Activated T-helper 2 cell treated with anti-CD3 and anti-CD28 coated beads, Interferon-gamma antibody, Interleukin-2, Interleukin-4, amounts not matched to agents 10 μg/mL and 5 μg/mL and 100 μg/mL, durations not matched to agents 14 hours and 24 hours and 36 hours (primary cell): ENCODE results near the gene SPTBN4. TPM values are rescaled to one million over a fixed set of nuclear protein-coding genes. Genes with fewer than 3 reads are reported as not detected.
"Not testable (repeated sequence)": the region's sequence is repeated elsewhere in the genome, so short reads cannot be mapped to it uniquely, and the experiment has no call there.

Experiments
- DNase-seq: peaks from one replicate; pipeline ENCODE4 v3.0.0; 2021; ENCODE audit warnings: low spot score
- H3K27ac Mint-ChIP-seq: one replicate; pipeline ENCODE4 v1.8.0; 2021; ENCODE audit warnings: mixed read lengths
- H3K27me3 Mint-ChIP-seq: one replicate; pipeline ENCODE4 v1.8.0; 2021; ENCODE audit warnings: low read depth, mixed read lengths
- H3K36me3 Mint-ChIP-seq: one replicate; pipeline ENCODE4 v1.8.0; 2021; ENCODE audit warnings: low read depth, mixed read lengths
- H3K4me1 Mint-ChIP-seq: one replicate; pipeline ENCODE4 v1.8.0; 2021; ENCODE audit warnings: low read depth, mixed read lengths
- H3K4me3 Mint-ChIP-seq: one replicate; pipeline ENCODE4 v1.8.0; 2021; ENCODE audit warnings: low read depth, mild to moderate bottlenecking, moderate library complexity, mixed read lengths
- H3K9me3 Mint-ChIP-seq: one replicate; pipeline ENCODE4 v1.8.0; 2021; ENCODE audit warnings: mixed read lengths
- intact Hi-C: fragments of 100-400 bp; cut with micrococcal nuclease; formaldehyde crosslinking; loops from one replicate; pipeline ENCODE4 v1.15.1; 2023
- total RNA-seq: library from RNA; stranded (reverse); gene quantifications from 2 replicates; pipeline ENCODE4 v1.2.3, GENCODE V29; 2022

The SPTBN4 gene
- total RNA-seq, 1 donor from 2014 or later, result 0.30 TPM

DNA sequence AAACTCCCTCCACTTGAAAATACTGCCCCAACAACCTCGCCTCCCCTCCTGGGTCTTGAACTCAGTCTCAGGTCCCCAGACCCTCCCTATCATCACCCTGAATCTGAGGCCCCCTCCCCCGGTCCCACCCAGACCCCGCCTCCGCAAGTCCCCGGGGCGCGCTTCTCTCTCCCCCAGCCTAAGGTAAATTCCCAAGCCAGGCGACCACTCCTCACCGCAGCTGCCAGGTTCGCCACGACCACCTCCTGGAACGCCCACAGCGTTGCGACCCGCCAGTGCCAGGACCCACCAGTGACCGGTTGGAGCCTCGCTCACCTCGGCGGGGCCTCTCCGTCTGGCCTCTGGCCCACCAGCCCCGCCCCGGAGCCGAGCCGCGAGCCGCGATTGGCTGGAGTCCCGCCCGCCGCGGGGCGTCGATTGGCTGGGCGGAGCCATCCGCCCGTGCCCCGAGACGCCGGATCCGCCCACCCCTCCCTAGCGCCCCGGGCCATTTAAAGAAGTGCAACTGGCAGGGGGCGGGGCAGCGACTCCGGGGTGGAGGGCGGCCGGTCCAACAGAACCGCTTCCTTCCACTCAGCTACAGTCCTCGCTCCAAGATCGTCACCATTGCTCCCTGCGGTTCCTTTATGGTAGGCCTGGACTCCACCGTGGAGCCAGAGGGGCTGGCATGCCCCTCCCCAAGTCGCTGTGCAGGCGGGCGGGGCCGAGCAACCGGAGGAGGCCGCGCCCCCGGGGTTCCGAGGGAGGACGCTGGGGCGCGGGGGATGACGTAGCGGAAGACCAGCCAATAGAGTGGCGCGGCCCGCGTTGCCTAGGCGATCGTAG lies 22.6 kb upstream of the SPTBN4 start, which contains the start of gene SERTAD3:
Gene SERTAD3 (minus strand): TSS at position 336 of the 825 bp plus-strand sequence. CDS start 2,255 bp downstream, outside the sequence.
- H3K27ac Mint-ChIP-seq, result peak within 1 kb of the TSS; percentile 97

GRCh38 chr19:40444825-40445312 lies 21.9 kb upstream of the SPTBN4 start:
- Mint-ChIP-seq H3K27me3 (no peaks in the 10 kb centered on the region), H3K4me1 (peaks cover 14% of the 10 kb centered on the region), H3K9me3 (no peaks in the 10 kb centered on the region), H3K36me3 (peaks cover 5% of the 10 kb centered on the region), H3K27ac (peak overlapping the region; percentile 86), H3K4me3 (peak overlapping the region; percentile 99)
- intact Hi-C loops, result loop anchor here (2.0 to 10.0 kb wide), 2 partner anchors 170 to 310 kb away; partner anchors contain the start of genes ACTMAP and SNRPA
- no peak for DNase-seq

More for the DNA sequence above, 22.6 kb upstream of the SPTBN4 start, which contains the start of gene SERTAD3:
- Mint-ChIP-seq H3K36me3 (peaks cover 5% of the 10 kb centered on the region), H3K27me3 (no peaks in the 10 kb centered on the region), H3K4me3 (peak within 1 kb of the TSS; percentile 99), H3K9me3 (no peaks in the 10 kb centered on the region), H3K4me1 (peaks cover 14% of the 10 kb centered on the region)
- intact Hi-C loops, result loop anchor here (1.0 to 10.0 kb wide), 7 partner anchors 10 to 311 kb away; partner anchors contain the start of genes ACTMAP, AKT2, BLVRB and SERTAD1
- peak; percentile 96 for DNase-seq

DNA sequence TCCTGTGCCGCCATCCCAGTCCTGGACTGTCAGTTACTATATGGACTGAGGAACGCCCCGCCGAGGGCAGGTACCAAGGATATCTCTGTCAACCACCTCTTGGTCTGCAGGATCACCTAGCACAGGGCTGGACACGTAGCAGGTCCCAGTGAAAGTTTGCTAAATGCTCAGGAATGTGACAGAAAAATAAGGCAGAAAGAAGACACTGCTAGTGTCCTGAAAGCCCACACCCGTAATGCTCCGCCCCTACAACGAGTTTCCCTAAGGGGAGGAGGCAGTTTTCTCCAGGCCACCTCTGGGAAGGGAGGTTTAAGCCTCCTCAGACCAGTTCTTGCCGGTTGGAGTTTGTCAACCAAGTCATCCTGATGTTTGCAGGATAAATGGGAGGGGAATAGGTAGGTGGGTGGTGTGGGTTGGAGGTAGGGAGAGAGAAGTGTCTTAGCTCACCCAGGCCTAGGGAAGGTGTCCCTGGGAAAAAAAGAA lies 21.0 kb upstream of the SPTBN4 start:
- no peak for DNase-seq
- H3K27me3 Mint-ChIP-seq, result no peaks in the 10 kb centered on the region
- peaks cover 5% of the 10 kb centered on the region for H3K36me3 Mint-ChIP-seq
- intact Hi-C loops, result loop anchor here (2.0 to 10.0 kb wide), 2 partner anchors 169 to 309 kb away; partner anchors contain the start of genes ACTMAP and SNRPA
- peaks cover 14% of the 10 kb centered on the region for H3K4me1 Mint-ChIP-seq
- no peak overlapping the region for H3K27ac Mint-ChIP-seq
- H3K4me3 Mint-ChIP-seq, result peak overlapping the region; percentile 99
- no peaks in the 10 kb centered on the region for H3K9me3 Mint-ChIP-seq

DNA sequence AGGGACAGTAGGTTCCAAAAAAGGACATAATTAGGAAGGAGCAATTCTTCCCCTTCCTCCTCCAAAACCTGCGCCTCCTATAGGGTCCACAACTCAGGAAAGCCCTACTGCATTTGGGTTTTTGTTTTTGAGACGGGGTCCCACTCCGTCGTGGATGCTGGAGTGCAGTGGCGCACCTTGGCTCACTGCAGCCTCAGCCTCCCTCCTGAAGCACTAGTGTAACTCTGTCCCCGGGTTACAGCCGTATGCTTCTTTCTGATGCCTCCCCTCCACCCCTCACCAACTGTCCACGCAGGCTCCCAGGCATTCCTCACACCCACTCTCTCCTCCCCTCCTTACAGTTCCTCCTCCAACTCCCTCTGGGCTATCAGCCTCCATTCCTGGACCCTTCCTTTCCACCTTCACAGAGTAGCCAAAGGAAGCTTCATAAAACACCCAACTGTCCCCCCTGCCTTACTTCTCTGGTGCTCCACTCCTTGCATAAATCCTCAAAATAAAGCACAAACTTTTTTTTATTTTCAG lies 20.5 kb upstream of the SPTBN4 start:
- H3K9me3 Mint-ChIP-seq, result no peaks in the 10 kb centered on the region
- H3K4me3 Mint-ChIP-seq, result peak overlapping the region; percentile 20
- intact Hi-C loops, result loop anchor here (10.0 kb wide), 1 partner anchor 308 kb away; the partner anchor contains the start of genes ACTMAP and SNRPA
- H3K27ac Mint-ChIP-seq, result no peak overlapping the region
- no peaks in the 10 kb centered on the region for H3K36me3 Mint-ChIP-seq
- H3K4me1 Mint-ChIP-seq, result peaks cover 14% of the 10 kb centered on the region
- no peak for DNase-seq
- H3K27me3 Mint-ChIP-seq, result no peaks in the 10 kb centered on the region

- Mint-ChIP-seq H3K27ac (no peak overlapping the region), H3K36me3 (no peaks in the 10 kb centered on the region), H3K4me3 (no peak overlapping the region), H3K27me3 (no peaks in the 10 kb centered on the region), H3K4me1 (peaks cover 7% of the 10 kb centered on the region), H3K9me3 (no peaks in the 10 kb centered on the region)
- no peak for DNase-seq
- intact Hi-C loops, result loop anchor here (10.0 kb wide), 1 partner anchor 305 kb away; the partner anchor contains the start of genes ACTMAP and SNRPA
Measured at GRCh38 chr19:40449506-40449905, 17.3 kb upstream of the SPTBN4 start.

DNA sequence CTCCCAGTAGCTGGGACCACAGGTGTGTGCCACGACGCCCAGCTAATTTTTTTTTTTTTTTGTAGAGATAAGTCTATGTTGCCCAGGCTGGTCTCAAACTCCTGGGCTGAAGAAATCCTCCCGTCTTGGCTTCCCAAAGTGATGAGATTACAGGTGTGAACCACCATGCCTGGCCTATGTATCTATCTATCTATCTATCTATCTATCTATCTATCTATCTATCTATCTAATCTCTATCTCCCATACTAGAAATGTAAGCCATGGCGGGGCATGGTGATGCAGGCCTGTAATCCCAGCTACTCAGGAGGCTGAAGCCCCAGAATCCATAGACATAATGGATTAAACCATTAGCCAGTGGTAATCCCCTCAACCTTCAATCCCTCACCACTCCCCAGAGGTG lies 16.1 kb upstream of the SPTBN4 start:
- no peak for DNase-seq
- H3K9me3 Mint-ChIP-seq, result no peaks in the 10 kb centered on the region
- intact Hi-C loops, result no loop called here
- no peak overlapping the region for H3K27ac Mint-ChIP-seq
- H3K4me1 Mint-ChIP-seq, result peaks cover under 1% of the 10 kb centered on the region
- no peaks in the 10 kb centered on the region for H3K27me3 Mint-ChIP-seq
- H3K4me3 Mint-ChIP-seq, result no peak overlapping the region
- no peaks in the 10 kb centered on the region for H3K36me3 Mint-ChIP-seq

DNA sequence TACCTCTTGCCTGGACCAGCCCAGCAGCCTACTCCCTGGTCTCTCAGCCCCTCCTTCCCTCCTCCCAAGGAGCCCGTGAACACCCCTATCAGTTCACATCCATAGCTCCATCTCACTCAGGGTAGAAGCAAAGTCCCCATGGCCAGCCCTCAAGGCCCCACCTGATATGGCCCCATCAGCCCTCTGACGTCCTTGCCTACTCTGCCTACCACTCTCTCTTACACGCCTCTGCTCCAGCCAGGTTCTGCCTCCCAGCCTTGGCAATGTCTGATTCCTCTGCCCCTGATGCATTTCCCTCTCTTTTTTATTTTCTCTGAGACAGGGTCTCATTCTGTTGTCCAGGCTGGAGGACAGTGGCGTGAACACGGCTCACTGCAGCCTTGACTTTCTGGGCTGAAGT lies 14.8 kb upstream of the SPTBN4 start:
- Mint-ChIP-seq H3K36me3 (no peaks in the 10 kb centered on the region), H3K9me3 (no peaks in the 10 kb centered on the region), H3K27me3 (no peaks in the 10 kb centered on the region), H3K4me3 (no peak overlapping the region), H3K27ac (no peak overlapping the region), H3K4me1 (no peaks in the 10 kb centered on the region)
- intact Hi-C loops, result no loop called here
- DNase-seq, result no peak

- Mint-ChIP-seq H3K4me1 (no peaks in the 10 kb centered on the region), H3K4me3 (no peak overlapping the region), H3K27me3 (no peaks in the 10 kb centered on the region), H3K36me3 (no peaks in the 10 kb centered on the region), H3K9me3 (no peaks in the 10 kb centered on the region), H3K27ac (no peak overlapping the region)
- DNase-seq, result no peak
- intact Hi-C loops, result no loop called here
Measured at GRCh38 chr19:40453151-40453735, 13.6 kb upstream of the SPTBN4 start.

GRCh38 chr19:40453943-40454342 lies 12.9 kb upstream of the SPTBN4 start:
- H3K4me1 Mint-ChIP-seq, intact Hi-C loops, H3K36me3 Mint-ChIP-seq, DNase-seq, H3K27ac Mint-ChIP-seq, H3K27me3 Mint-ChIP-seq, H3K4me3 Mint-ChIP-seq, H3K9me3 Mint-ChIP-seq: not testable (repeated sequence)

DNA sequence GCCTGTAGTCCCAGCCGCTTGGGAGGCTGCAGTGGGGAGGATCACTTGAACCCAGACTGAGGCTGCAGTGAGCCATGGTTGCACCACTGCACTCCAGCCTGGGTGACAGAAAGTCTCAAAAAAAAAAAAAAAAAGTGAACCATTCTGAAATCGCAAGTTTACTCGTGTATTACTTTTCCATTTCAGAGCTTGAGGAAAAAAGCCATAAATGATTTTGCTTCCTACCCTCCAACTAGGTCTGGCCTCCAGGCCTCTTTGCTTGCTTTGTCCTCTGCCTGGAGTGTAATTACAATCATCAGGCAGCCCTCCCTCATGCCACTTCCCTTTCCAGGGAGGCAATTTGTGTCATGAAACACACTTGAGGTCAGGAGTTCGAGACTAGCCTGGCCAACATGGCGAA lies 9.8 kb upstream of the SPTBN4 start:
- Mint-ChIP-seq H3K4me3 (no peak overlapping the region), H3K4me1 (no peaks in the 10 kb centered on the region), H3K36me3 (no peaks in the 10 kb centered on the region), H3K9me3 (no peaks in the 10 kb centered on the region), H3K27ac (no peak overlapping the region), H3K27me3 (no peaks in the 10 kb centered on the region)
- no peak for DNase-seq
- intact Hi-C loops, result no loop called here

- H3K27ac Mint-ChIP-seq, result no peak overlapping the region
- H3K4me3 Mint-ChIP-seq, result no peak overlapping the region
- intact Hi-C loops, result no loop called here
- H3K9me3 Mint-ChIP-seq, result no peaks in the 10 kb centered on the region
- no peaks in the 10 kb centered on the region for H3K36me3 Mint-ChIP-seq
- no peaks in the 10 kb centered on the region for H3K27me3 Mint-ChIP-seq
- peaks cover 2% of the 10 kb centered on the region for H3K4me1 Mint-ChIP-seq
- DNase-seq, result no peak
Measured at GRCh38 chr19:40457953-40458596, 8.7 kb upstream of the SPTBN4 start.

GRCh38 chr19:40458597-40458974 lies 8.2 kb upstream of the SPTBN4 start:
- peaks cover 3% of the 10 kb centered on the region for H3K4me1 Mint-ChIP-seq
- H3K36me3 Mint-ChIP-seq, result no peaks in the 10 kb centered on the region
- H3K27me3 Mint-ChIP-seq, result no peaks in the 10 kb centered on the region
- H3K4me3 Mint-ChIP-seq, result no peak overlapping the region
- H3K9me3 Mint-ChIP-seq, result no peaks in the 10 kb centered on the region
- intact Hi-C loops, result no loop called here
- no peak overlapping the region for H3K27ac Mint-ChIP-seq
- DNase-seq, result no peak
